ENCODE measurements around the gene BAHCC1.

Gene BAHCC1

DNA sequence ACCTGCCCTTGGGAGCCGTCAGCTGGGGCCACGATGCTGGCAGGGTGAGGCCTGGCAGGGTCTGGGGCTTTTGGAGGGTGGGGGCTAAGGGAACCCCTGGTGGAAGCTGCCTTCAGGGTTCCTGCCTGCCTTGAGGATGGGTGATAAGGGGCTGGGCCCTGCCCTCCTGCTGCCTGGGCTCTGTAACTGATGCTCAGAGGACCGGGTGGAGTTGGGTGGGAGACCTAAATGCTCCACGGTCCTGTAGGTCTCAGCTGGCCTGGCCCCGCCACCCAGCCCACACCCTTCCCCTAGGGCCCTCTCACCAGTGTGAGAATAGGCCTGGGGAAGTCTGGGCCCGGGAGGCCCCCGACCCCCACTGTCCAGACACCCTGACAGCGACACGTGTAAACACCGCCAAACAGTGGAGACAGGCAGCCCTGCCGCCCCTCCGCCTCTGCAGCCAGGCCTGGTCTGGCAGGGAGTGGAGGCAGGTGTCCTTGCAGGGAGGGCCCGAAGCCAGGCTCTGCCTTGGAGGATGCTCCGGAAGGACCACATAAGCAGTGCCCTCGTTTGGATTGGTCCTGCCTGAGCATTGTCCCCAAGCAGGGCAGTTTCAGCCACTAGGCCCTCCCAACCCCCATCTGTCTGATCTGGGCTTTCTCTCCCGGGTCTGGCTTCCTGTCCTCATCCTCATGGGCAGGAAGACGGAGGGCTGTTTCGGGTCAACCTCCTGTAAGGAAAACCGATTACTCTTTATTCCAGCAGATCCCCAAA is 6.5 kb upstream of the BAHCC1 start (continued):
- TF ChIP-seq IKZF3 (tag by site-specific recombination; IDR thresholded peaks at IDR 0.05) (peak; percentile 61; the same call in 1 of the 2 replicates), SP2 (tag by site-specific recombination; IDR thresholded peaks at IDR 0.05) (peak; percentile 82), KLF8 (tag by site-specific recombination; IDR thresholded peaks at IDR 0.05) (peak; percentile 23; the same call in 1 of the 2 replicates), ZNF211 (tag by site-specific recombination; IDR thresholded peaks at IDR 0.05; ENCODE audit: low read depth) (no peak), ZNF677 (tag by site-specific recombination; IDR thresholded peaks at IDR 0.05) (no peak), GLIS2 (tag by site-specific recombination; IDR thresholded peaks at IDR 0.05) (peak; percentile 58; the same call in 1 of the 2 replicates), ZBTB20 (tag by site-specific recombination; IDR thresholded peaks at IDR 0.05) (peak; percentile 76), ZNF473 (tag by site-specific recombination; IDR thresholded peaks at IDR 0.05) (no peak), ZNF785 (tag by site-specific recombination; IDR thresholded peaks at IDR 0.05) (no peak), ZBTB48 (tag by site-specific recombination; IDR thresholded peaks at IDR 0.05) (peak; percentile 44; the same call in 1 of the 2 replicates), ZNF16 (tag by site-specific recombination; IDR thresholded peaks at IDR 0.05; ENCODE audit: low read depth) (no peak), FEZF1 (tag by site-specific recombination; IDR thresholded peaks at IDR 0.05) (no peak), PBX3 (CRISPR knock-in tag; IDR thresholded peaks at IDR 0.05) (peak; percentile 67; the same call in 1 of the 2 replicates), ZNF394 (tag by site-specific recombination; IDR thresholded peaks at IDR 0.05; ENCODE audit: borderline replicate concordance) (no peak), ZNF302 (tag by site-specific recombination; IDR thresholded peaks at IDR 0.05; ENCODE audit: low read depth) (no peak), AEBP2 (tag by site-specific recombination; IDR thresholded peaks at IDR 0.05; ENCODE audit: borderline replicate concordance) (no peak), SP7 (tag by site-specific recombination; IDR thresholded peaks at IDR 0.05) (0 out of 2 replicates have a peak, but pooled peaks have one; percentile 11), ZNF335 (tag by site-specific recombination; conservative IDR thresholded peaks at IDR 0.05) (peak; percentile 52; the same call in 1 of the 2 replicates), ZBTB8A (tag by site-specific recombination; IDR thresholded peaks at IDR 0.05) (peak; percentile 9; the same call in 1 of the 2 replicates), ZFP69B (tag by site-specific recombination; IDR thresholded peaks at IDR 0.05) (0 out of 2 replicates have a peak, but pooled peaks have one; percentile 25)
- TF ChIP-seq, protein P1, sequence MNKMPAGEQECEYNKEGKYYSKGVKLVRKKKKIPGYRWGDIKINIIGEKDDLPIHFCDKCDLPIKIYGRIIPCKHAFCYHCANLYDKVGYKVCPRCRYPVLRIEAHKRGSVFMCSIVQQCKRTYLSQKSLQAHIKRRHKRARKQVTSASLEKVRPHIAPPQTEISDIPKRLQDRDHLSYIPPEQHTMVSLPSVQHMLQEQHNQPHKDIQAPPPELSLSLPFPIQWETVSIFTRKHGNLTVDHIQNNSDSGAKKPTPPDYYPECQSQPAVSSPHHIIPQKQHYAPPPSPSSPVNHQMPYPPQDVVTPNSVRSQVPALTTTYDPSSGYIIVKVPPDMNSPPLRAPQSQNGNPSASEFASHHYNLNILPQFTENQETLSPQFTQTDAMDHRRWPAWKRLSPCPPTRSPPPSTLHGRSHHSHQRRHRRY (tag by site-specific recombination; IDR thresholded peaks at IDR 0.05): no peak
- TF ChIP-seq, protein P2, sequence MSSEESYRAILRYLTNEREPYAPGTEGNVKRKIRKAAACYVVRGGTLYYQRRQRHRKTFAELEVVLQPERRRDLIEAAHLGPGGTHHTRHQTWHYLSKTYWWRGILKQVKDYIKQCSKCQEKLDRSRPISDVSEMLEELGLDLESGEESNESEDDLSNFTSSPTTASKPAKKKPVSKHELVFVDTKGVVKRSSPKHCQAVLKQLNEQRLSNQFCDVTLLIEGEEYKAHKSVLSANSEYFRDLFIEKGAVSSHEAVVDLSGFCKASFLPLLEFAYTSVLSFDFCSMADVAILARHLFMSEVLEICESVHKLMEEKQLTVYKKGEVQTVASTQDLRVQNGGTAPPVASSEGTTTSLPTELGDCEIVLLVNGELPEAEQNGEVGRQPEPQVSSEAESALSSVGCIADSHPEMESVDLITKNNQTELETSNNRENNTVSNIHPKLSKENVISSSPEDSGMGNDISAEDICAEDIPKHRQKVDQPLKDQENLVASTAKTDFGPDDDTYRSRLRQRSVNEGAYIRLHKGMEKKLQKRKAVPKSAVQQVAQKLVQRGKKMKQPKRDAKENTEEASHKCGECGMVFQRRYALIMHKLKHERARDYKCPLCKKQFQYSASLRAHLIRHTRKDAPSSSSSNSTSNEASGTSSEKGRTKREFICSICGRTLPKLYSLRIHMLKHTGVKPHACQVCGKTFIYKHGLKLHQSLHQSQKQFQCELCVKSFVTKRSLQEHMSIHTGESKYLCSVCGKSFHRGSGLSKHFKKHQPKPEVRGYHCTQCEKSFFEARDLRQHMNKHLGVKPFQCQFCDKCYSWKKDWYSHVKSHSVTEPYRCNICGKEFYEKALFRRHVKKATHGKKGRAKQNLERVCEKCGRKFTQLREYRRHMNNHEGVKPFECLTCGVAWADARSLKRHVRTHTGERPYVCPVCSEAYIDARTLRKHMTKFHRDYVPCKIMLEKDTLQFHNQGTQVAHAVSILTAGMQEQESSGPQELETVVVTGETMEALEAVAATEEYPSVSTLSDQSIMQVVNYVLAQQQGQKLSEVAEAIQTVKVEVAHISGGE (tag by site-specific recombination; conservative IDR thresholded peaks at IDR 0.05; ENCODE audit: low read depth): peak; percentile 39; the same call in 1 of the 2 replicates
- TF ChIP-seq, protein P3, sequence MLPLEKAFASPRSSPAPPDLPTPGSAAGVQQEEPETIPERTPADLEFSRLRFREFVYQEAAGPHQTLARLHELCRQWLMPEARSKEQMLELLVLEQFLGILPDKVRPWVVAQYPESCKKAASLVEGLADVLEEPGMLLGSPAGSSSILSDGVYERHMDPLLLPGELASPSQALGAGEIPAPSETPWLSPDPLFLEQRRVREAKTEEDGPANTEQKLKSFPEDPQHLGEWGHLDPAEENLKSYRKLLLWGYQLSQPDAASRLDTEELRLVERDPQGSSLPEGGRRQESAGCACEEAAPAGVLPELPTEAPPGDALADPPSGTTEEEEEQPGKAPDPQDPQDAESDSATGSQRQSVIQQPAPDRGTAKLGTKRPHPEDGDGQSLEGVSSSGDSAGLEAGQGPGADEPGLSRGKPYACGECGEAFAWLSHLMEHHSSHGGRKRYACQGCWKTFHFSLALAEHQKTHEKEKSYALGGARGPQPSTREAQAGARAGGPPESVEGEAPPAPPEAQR (tag by site-specific recombination; IDR thresholded peaks at IDR 0.05): no peak
- TF ChIP-seq, protein P4, sequence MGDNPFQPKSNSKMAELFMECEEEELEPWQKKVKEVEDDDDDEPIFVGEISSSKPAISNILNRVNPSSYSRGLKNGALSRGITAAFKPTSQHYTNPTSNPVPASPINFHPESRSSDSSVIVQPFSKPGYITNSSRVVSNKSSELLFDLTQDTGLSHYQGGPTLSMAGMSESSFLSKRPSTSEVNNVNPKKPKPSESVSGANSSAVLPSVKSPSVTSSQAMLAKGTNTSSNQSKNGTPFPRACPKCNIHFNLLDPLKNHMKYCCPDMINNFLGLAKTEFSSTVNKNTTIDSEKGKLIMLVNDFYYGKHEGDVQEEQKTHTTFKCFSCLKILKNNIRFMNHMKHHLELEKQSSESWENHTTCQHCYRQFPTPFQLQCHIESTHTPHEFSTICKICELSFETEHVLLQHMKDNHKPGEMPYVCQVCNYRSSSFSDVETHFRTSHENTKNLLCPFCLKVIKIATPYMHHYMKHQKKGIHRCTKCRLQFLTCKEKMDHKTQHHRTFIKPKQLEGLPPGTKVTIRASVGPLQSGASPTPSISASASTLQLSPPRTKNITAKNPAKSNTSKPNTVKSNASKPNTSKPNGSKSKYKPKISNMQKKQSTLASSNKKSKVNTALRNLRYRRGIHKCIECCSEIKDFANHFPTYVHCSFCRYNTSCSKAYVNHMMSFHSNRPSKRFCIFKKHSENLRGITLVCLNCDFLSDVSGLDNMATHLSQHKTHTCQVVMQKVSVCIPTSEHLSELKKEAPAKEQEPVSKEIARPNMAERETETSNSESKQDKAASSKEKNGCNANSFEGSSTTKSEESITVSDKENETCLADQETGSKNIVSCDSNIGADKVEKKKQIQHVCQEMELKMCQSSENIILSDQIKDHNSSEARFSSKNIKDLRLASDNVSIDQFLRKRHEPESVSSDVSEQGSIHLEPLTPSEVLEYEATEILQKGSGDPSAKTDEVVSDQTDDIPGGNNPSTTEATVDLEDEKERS (tag by site-specific recombination; IDR thresholded peaks at IDR 0.05): no peak

Measured in HEK293 (cell line).